C4-2B (cell line): ENCODE results near the gene ADIPOR2.

ENCODE experiments used
- H3K27ac ChIP-seq: fragments of 450-650 bp; 2 replicates; pipeline ENCODE4 v1.5.1; 2017
- ZFX ChIP-seq: fragments of 450-650 bp; IDR thresholded peaks from 2 replicates; pipeline ENCODE4 v1.6.1; 2017
- TF ChIP-seq, protein P1 (sequence below): fragments of 450-650 bp; conservative IDR thresholded peaks from 2 replicates; pipeline ENCODE4 v1.5.1; 2017; ENCODE audit warnings: mild to moderate bottlenecking

Gene ADIPOR2

GRCh38 chr12:1758376-1758775 lies 67.5 kb downstream of the ADIPOR2 start:
- H3K27ac ChIP-seq = no peak overlapping the region
- no peak for TF ChIP-seq ZFX
- TF ChIP-seq, protein P1, sequence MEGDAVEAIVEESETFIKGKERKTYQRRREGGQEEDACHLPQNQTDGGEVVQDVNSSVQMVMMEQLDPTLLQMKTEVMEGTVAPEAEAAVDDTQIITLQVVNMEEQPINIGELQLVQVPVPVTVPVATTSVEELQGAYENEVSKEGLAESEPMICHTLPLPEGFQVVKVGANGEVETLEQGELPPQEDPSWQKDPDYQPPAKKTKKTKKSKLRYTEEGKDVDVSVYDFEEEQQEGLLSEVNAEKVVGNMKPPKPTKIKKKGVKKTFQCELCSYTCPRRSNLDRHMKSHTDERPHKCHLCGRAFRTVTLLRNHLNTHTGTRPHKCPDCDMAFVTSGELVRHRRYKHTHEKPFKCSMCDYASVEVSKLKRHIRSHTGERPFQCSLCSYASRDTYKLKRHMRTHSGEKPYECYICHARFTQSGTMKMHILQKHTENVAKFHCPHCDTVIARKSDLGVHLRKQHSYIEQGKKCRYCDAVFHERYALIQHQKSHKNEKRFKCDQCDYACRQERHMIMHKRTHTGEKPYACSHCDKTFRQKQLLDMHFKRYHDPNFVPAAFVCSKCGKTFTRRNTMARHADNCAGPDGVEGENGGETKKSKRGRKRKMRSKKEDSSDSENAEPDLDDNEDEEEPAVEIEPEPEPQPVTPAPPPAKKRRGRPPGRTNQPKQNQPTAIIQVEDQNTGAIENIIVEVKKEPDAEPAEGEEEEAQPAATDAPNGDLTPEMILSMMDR = no peak

DNA sequence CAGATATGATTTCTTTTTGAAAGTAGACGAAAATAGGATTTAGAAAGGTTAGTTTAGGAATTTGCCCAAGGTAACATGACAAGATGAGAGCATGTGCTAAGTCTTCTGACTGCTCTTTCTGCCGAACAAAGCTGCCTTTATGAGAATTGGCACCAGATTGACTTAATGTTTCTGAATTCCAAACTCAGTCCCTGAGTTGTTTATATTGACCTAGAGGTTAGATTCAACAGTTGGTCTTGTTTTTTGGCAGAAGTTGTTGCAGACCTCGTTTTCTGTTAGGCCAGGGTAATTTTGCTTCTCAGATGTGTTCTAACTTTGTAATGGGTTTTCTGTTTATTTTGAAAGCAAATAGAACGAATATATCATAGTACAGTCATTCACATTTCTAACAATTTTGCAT lies 68.0 kb downstream of the ADIPOR2 start:
- TF ChIP-seq ZFX = no peak
- TF ChIP-seq, protein P1 = no peak
- no peak overlapping the region for H3K27ac ChIP-seq

GRCh38 chr12:1760566-1761382 lies 69.9 kb downstream of the ADIPOR2 start:
- no peak overlapping the region for H3K27ac ChIP-seq
- TF ChIP-seq ZFX = no peak
- TF ChIP-seq, protein P1 = no peak

DNA sequence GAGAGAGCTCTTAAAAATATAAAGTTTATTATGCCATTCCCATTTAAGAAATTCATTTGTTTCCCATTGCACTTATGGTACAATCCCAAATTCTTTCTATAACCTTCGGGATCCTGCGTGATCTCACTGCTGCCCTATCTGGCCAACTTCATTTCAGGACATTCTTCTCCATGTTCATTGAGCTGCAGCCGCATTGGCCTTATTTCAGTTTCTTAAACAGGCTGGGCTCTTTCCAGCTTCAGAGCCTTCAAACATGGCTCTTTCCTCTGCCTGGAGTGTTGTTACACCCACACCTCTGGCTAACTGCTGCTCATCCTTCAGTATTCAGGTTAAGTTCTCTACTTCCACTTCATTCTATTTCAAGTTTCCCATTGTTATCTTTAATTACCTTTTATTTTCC lies 71.0 kb downstream of the ADIPOR2 start:
- TF ChIP-seq ZFX = no peak
- TF ChIP-seq, protein P1 = no peak
- no peak overlapping the region for H3K27ac ChIP-seq

GRCh38 chr12:1763153-1763552 lies 72.3 kb downstream of the ADIPOR2 start:
- no peak for TF ChIP-seq ZFX
- TF ChIP-seq, protein P1 = no peak
- no peak overlapping the region for H3K27ac ChIP-seq

GRCh38 chr12:1766110-1766509 lies 75.2 kb downstream of the ADIPOR2 start:
- TF ChIP-seq, protein P1 = no peak
- TF ChIP-seq ZFX = no peak
- H3K27ac ChIP-seq = no peak overlapping the region

DNA sequence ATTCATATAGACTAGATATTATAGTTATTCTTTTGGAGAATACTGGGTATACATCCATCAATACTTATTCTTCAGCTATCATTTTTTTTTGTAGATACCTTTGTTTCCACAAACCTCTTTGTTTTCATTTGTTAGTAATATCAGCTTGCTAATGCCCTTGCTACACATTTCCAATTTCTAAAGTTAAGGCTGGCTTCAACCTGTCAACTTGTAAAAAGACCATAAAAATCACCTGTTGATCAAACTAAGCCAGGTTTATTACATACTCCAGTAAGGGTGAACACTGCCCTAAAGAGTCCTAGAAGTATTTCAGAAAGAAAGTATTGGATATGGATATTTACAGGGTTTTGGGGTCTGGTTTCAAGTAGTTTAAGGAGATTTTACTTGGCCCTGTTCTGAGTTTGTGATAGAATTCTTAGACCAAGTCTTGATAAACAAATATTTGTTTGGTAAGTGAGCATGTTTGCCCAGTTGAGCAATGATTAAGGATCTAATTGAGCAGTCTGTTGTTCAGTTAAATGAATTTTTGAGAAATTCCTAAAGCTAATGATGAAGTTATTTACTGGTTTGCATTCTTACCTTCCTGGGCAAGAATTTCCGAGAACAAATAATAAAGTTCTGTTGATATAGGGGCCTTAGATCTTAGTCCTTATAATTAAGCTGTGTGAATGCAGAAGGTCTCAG lies 76.7 kb downstream of the ADIPOR2 start:
- no peak for TF ChIP-seq ZFX
- TF ChIP-seq, protein P1 = no peak
- H3K27ac ChIP-seq = no peak overlapping the region
